ENCODE measurements around the gene RANGAP1. TPM values are rescaled to one million over a fixed set of nuclear protein-coding genes. Genes with fewer than 3 reads are reported as not detected.

Gene RANGAP1
- total and polyA plus RNA-seq, 2 of the 8 experiments (the other 6 are each of a cell fraction or from before 2014, with no cell fraction given), result 121 to 171 TPM

DNA sequence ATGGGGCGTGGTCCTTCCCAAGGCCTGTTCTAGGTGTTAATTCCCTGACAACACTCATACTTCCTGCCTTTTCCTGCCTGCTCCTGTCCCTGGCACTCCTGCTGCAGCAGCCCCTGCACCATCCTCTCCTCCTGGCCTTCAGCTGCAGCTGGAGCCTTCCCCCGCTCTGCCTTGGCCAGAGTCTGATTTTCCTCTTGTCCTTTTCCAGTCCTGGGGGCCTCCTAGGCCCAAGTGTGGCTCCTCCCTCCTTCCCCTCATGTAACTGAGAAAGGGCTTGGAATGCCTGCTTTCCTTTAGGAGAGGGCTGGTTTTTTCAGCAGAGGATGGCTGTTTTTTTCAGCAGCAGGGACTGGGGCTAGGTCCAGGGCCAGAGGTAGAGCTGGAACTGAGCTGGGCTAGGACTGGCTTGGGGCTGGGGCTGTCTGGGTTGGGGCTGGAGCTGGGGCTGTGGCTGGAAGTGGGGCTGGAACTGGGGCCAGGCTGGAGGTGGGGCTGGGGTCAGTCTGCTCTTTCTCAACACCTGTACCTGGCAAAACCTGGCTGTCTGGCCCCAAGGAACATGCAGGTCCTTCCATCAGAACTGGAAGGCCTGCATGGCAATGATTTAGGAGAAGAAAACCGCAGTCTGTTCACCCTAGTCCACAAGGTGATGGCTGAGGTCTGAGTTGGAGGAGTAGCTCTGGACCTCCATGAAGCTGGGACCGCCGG lies 39.0 kb upstream of the RANGAP1 start:
- Histone ChIP-seq H2BK5ac (ENCODE audit: low read depth, low read length) (no peak overlapping the region), H3K23me2 (ENCODE audit: low read depth, low read length) (no peaks in the 10 kb centered on the region), H2BK120ac (replicated peaks; ENCODE audit: low read depth, low read length) (no peak overlapping the region), H2BK15ac (ENCODE audit: low read length) (no peak overlapping the region), H4K5ac (ENCODE audit: insufficient read length, low read depth, low read length) (no peak overlapping the region), H3K4ac (replicated peaks; ENCODE audit: insufficient read length, low read depth, low read length) (no peak overlapping the region), H3K36me3 (ENCODE audit: control insufficient read depth in 2 of 4, insufficient read depth in 4 of 4, low read length in 3 of 4) (peaks cover 14 to 38% (median 27%) of the 10 kb centered on the region in 4 experiments), H3K79me2 (ENCODE audit: control insufficient read depth in 1 of 2, insufficient read depth in 2 of 2, low read length in 2 of 2) (no peaks in the 10 kb centered on the region), H3K56ac (replicated peaks; ENCODE audit: insufficient read length, low read depth, low read length) (no peak overlapping the region), H3K27ac (ENCODE audit: low read depth, low read length) (no peak overlapping the region), H3K18ac (ENCODE audit: extremely low read depth, low read length) (no peak overlapping the region), H3K27me3 (replicated peaks in 1 of 4; ENCODE audit: control insufficient read depth in 3 of 4, extremely low read depth in 1 of 4, insufficient read depth in 3 of 4, low read length in 3 of 4) (no peaks in the 10 kb centered on the region), H2AFZ (ENCODE audit: low read length) (no peak overlapping the region), H4K8ac (ENCODE audit: extremely low read depth, insufficient read depth, low read length) (no peak overlapping the region), H2AK5ac (ENCODE audit: low read depth, low read length) (no peak overlapping the region), H3K79me1 (ENCODE audit: low read depth, low read length) (peaks cover 7% of the 10 kb centered on the region), H3K4me1 (replicated peaks in 1 of 4; ENCODE audit: control insufficient read depth in 3 of 4, insufficient read depth in 4 of 4, low read length in 3 of 4) (no peaks in the 10 kb centered on the region), H2BK20ac (ENCODE audit: low read length) (no peak overlapping the region), H4K91ac (replicated peaks; ENCODE audit: insufficient read length, low read length) (no peak overlapping the region), H3K4me2 (ENCODE audit: insufficient read depth in 1 of 2, low read depth in 2 of 2, low read length in 2 of 2) (no peak overlapping the region), H2BK12ac (ENCODE audit: low read depth, low read length) (no peak overlapping the region), H3K9me3 (ENCODE audit: insufficient read depth in 2 of 2, low read depth in 1 of 2, low read length in 1 of 2) (no peaks in the 10 kb centered on the region), H3K14ac (ENCODE audit: insufficient read length) (no peak overlapping the region), H3K4me3 (ENCODE audit: extremely low read depth in 1 of 4, insufficient read depth in 2 of 4, low read depth in 3 of 4, low read length in 4 of 4) (no peak overlapping the region), H3K9ac (replicated peaks in 1 of 4; ENCODE audit: extremely low read depth in 1 of 4, low read depth in 3 of 4, low read length in 3 of 4) (peak overlapping the region in 1 of 4 experiments; percentile 13; a peak in 1 of 7 replicates), H4K20me1 (replicated peaks in 1 of 2; ENCODE audit: control insufficient read depth in 1 of 2, insufficient read depth in 2 of 2, low read length in 2 of 2) (peaks cover 4 to 9% of the 10 kb centered on the region in 2 experiments), H3K23ac (ENCODE audit: insufficient read length) (no peak overlapping the region)
- POLR2A ChIA-PET (ENCODE audit: partially characterized antibody), result interaction anchor here (0.7 to 4.0 kb wide), 2 partner anchors 10 to 17 kb away, joined by 3 to 16 read pairs; no protein-coding TSS in a partner anchor
- DNase-seq (ENCODE audit: low read depth in 1 of 2, low spot score in 2 of 2) (no peak), FAIRE-seq (no peak)
- TF ChIP-seq, protein P1, sequence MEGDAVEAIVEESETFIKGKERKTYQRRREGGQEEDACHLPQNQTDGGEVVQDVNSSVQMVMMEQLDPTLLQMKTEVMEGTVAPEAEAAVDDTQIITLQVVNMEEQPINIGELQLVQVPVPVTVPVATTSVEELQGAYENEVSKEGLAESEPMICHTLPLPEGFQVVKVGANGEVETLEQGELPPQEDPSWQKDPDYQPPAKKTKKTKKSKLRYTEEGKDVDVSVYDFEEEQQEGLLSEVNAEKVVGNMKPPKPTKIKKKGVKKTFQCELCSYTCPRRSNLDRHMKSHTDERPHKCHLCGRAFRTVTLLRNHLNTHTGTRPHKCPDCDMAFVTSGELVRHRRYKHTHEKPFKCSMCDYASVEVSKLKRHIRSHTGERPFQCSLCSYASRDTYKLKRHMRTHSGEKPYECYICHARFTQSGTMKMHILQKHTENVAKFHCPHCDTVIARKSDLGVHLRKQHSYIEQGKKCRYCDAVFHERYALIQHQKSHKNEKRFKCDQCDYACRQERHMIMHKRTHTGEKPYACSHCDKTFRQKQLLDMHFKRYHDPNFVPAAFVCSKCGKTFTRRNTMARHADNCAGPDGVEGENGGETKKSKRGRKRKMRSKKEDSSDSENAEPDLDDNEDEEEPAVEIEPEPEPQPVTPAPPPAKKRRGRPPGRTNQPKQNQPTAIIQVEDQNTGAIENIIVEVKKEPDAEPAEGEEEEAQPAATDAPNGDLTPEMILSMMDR (IDR thresholded peaks at IDR 0.05; ENCODE audit: control extremely low read depth in 1 of 3, insufficient read depth in 1 of 3, low read depth in 1 of 3, low read length in 3 of 3), result no peak
- TF ChIP-seq BRCA1 (IDR thresholded peaks at IDR 0.05; ENCODE audit: low read depth, low read length) (no peak), CHD1 (IDR thresholded peaks at IDR 0.05; ENCODE audit: low read depth, low read length) (no peak)
- CTCF ChIA-PET (ENCODE audit: partially characterized antibody), result interaction anchor here (0.6 kb wide), 1 partner anchor 53 kb away, joined by 3 read pairs; no protein-coding TSS in a partner anchor
- WGBS, 2 experiments (ENCODE audit: extremely low coverage in 1 of 2, insufficient coverage in 1 of 2, insufficient read length in 1 of 2, insufficient replicate concordance in 2 of 2, low coverage in 1 of 2, low lambda C conversion rate in 2 of 2, missing lambda C conversion rate in 1 of 2), result 94% methylated on average over 5 of the region's 5 CpGs; no CpG with 5 or more reads in 1 of the 2 experiments
